Measurements from ENCODE around the gene MRPL9.

MRPL9 gene

DNA sequence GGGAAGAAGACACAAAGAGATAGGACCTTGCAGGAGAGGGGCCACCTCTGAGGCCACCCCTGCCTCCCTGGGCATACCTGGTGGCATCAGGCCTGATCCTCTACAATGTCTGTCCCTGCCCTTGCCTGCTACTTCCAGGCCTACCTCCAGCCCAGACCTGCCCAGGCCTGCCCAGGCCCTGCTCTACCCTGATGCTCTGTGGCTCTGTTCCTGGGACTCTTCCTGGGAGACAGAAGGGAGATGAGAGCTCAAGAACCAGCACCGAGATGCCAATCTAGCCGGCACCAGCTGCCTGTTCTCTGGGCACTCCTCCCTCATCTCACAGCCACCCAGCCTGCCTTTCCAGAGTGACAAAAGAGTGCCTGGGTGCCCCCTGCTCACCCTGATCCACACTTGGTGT lies 49.4 kb downstream of the MRPL9 start:
- in situ Hi-C loops (cut with MboI; ENCODE audit: low sequenced_read_pairs): no loop called here

DNA sequence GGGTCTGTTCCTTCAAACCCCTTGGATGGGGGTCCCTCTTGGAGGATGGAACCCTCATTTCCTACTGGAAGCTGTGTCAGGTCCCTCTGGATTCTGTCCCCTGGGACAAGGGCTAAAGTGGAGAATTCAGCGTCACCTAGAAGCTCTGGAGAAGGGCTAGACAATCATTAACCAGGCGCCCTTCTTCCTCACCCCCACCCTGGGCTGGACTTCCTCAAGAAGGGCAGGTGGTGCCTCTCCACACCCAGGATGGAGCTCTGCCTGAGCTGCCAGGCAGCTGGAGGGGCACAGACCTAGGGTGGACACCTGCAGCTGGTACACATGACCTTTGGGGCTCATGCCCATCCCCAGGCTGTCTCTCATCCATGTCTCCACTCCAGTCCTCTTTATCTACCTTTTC lies 50.3 kb downstream of the MRPL9 start:
- in situ Hi-C loops (cut with MboI; ENCODE audit: low sequenced_read_pairs): no loop called here

DNA sequence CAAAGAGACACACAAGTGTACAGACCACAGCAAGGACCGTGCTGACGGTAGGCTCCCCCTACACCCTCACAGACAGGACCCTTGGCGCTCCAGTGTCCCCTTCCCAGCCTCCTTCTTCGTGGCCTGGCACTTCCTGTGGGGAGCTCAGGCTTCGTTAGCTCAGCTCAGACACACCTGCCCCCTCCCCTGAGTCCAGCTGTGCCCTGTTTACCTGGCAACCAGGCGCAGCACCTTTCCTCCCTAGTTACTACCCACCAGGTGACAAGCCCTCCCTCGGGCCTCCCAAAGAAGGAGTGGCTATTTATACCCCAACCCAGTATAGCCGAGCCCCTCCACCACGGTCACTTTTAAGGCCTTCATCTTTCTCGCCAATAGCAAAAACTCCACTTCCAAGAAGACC lies 51.3 kb downstream of the MRPL9 start:
- in situ Hi-C loops (cut with MboI; ENCODE audit: low sequenced_read_pairs): no loop called here

DNA sequence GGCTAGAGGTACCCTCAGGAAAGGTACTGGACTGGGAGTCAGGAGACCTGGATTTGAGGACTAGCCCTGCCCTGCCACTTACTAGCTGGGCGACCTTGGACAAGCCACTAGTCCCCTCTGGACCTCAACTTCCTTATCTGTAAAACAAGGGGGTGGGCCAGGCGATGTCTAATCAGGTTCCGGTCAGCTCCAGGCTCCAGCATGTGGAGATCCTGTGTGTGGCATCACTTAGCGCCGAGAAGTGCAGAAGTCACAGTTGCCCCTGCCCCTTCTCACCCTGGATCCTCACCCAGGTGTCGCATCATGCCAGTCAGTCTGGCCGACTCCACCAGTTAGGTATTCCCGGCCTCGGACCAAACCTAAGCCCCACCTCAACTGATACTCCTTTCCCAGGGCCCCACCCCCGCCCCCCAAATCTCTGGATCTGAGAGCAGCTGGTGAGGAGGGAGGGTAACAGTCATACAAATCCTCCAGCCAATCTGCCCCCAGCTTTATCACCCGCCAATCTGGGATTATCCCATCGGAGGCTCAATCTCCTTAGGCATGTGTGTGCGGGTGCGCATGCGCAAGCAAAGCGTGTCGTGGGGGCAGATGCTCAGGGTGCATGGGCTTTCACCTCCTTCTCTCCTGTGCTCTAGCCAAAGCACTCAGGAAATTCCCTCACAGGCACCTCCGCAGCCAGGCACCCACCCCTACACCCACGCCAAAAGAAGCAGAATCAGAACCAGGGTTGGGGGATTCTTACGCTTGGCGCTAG lies 52.1 kb downstream of the MRPL9 start:
- in situ Hi-C loops (cut with MboI; ENCODE audit: low sequenced_read_pairs): no loop called here

DNA sequence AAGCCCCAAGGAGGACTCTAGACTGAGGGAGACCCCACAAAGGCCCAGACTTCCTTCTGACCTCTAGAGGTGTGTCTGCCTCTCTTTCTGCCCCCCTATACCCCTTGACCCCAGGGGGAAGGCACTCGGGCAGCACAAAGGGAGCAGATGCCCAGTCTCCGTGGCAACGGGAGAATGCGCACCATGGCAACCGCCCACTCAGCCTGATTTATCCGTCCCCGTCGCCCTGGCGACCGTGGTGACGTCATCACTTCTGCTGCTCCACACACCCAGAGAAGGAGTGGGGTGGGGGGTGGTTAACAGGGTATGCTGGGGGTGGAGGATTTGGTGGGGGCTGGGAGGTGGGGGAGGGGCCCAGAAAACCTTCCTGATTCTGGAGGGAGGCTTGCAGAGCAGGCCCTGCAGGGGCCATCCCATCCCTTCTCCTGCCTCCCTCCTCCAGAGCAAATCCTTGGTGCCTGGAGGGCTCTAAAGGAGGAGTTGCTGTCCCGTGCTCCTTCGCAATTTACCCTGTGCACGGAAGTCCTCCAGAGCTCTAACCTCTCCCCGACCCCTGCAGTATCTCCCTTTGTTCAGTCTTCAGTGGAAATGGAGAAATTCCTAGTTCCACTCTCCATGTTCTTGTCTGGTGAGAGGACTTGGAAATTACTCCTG lies 53.0 kb downstream of the MRPL9 start:
- in situ Hi-C loops (cut with MboI; ENCODE audit: low sequenced_read_pairs): no loop called here

Data from HL-60/S4 treated with retinoic acid at 250 ng/mL for 4 days and 3 days (cell line).